HCT116 (cell line): ENCODE measurements around the gene FBXO30. TPM values are rescaled to one million over a fixed set of nuclear protein-coding genes. Genes with fewer than 3 reads are reported as not detected.

ENCODE experiments used
- ATAC-seq: fragments of 200-7000 bp; cut with Tn5 transposase; 2 replicates; pipeline ENCODE4 v1.9.1; 2020; ENCODE audit warnings: mild to moderate bottlenecking, moderate library complexity
- BruUV-seq: library from RNA; stranded (reverse); fragments of 400-500 nt; replicated peaks from 2 replicates; lab custom pipeline; 2021; lab: Mats Ljungman, UMichigan
- CTCF ChIA-PET: fragments of 300-600 bp; sonication (Branson Sonifier 250); formaldehyde crosslinking; loops from one replicate; lab custom pipeline; 2021; ENCODE audit warnings: antibody characterized with exemption; lab: Charles Lee
- POLR2A ChIA-PET: fragments of 300-600, 350-600 bp; sonication (Branson Sonifier 250); formaldehyde crosslinking; loops from one replicate; lab custom pipeline; 2021; ENCODE audit warnings: antibody characterized with exemption; lab: Charles Lee
- RAD21 ChIA-PET, 2 experiments: fragments of 300-600 bp; sonication (Branson Sonifier 250); formaldehyde crosslinking; loops; one replicate each; lab custom pipeline; 2023; ENCODE audit warnings: low total read pairs in 2 of 2; ENCODE audit not compliant: uncharacterized antibody in 2 of 2, unreplicated experiment in 2 of 2, low non-redundant PET in 1 of 2; lab: Charles Lee
- DNase-seq: peaks from one replicate; pipeline ENCODE4 v3.0.0-alpha.2; 2010; ENCODE audit warnings: low read depth, low spot score
- H2AFZ ChIP-seq: fragments of 200-600 bp; shearing (Covaris generic), sonication (generic); 2 replicates; pipeline ENCODE4 v1.6.1; 2017; ENCODE audit warnings: low read depth, mixed run types, mixed read lengths, antibody characterized with exemption, low read length; ENCODE audit not compliant: poor library complexity, severe bottlenecking
- H3K27ac ChIP-seq: 2 replicates; pipeline ENCODE4 v1.5.1; 2012; ENCODE audit warnings: low read depth, low read length
- H3K27me3 ChIP-seq: fragments of 200-600 bp; sonication (generic); 2 replicates; pipeline ENCODE4 v1.6.1; 2016; ENCODE audit warnings: mixed run types, low read length, mixed read lengths; ENCODE audit not compliant: insufficient read depth
- H3K36me3 ChIP-seq, 2 experiments: fragments of 200-500 bp in 1 of 2; fragments of 200-600 bp in 1 of 2; sonication (Bioruptor generic) in 1 of 2; sonication (generic) in 1 of 2; 2 replicates each; pipeline versions ENCODE4 v1.5.1 to v1.6.1; 2014 to 2016; ENCODE audit warnings: low read length in 2 of 2, inconsistent platforms in 1 of 2, mixed read lengths in 1 of 2, mixed run types in 1 of 2; ENCODE audit not compliant: insufficient read depth in 2 of 2, control insufficient read depth in 1 of 2
- H3K4me1 ChIP-seq, 2 experiments: fragments of 200-600 bp in 1 of 2; sonication (generic) in 1 of 2; 2 replicates each; pipeline versions ENCODE4 v1.5.1 to v1.6.1; 2012 to 2017; ENCODE audit warnings: low read length in 2 of 2, inconsistent platforms in 1 of 2, mild to moderate bottlenecking in 1 of 2, mixed read lengths in 1 of 2, mixed run types in 1 of 2, moderate library complexity in 1 of 2; ENCODE audit not compliant: insufficient read depth in 2 of 2, control insufficient read depth in 1 of 2
- H3K4me2 ChIP-seq: fragments of 200-600 bp; sonication (generic); 2 replicates; pipeline ENCODE4 v1.6.1; 2017; ENCODE audit warnings: mixed run types, low read length, mixed read lengths
- H3K4me3 ChIP-seq, 2 experiments: fragments of 200-600 bp in 1 of 2; sonication (generic) in 1 of 2; replicated peaks in 1 of 2; 2 replicates each; pipeline ENCODE4 v1.5.1; 2011 to 2016; ENCODE audit warnings: low read length in 2 of 2, control low read depth in 1 of 2, low read depth in 1 of 2, mild to moderate bottlenecking in 1 of 2, mixed read lengths in 1 of 2, mixed run types in 1 of 2
- H3K79me2 ChIP-seq: fragments of 200-600 bp; sonication (generic); 2 replicates; pipeline ENCODE4 v1.6.1; 2017; ENCODE audit warnings: mild to moderate bottlenecking, mixed run types, low read length, moderate library complexity, mixed read lengths; ENCODE audit not compliant: insufficient read depth
- H3K9ac ChIP-seq: fragments of 200-600 bp; sonication (generic); 2 replicates; pipeline ENCODE4 v1.6.1; 2016; ENCODE audit warnings: low read length, mixed read lengths
- H3K9me2 ChIP-seq: fragments of 200-600 bp; sonication (generic), shearing (Covaris generic); 2 replicates; pipeline ENCODE4 v1.6.1; 2017; ENCODE audit warnings: mixed run types, mild to moderate bottlenecking, moderate library complexity; ENCODE audit not compliant: insufficient read depth
- H3K9me3 ChIP-seq, 2 experiments: fragments of 200-500 bp in 1 of 2; fragments of 200-600 bp in 1 of 2; sonication (Bioruptor generic) in 1 of 2; sonication (generic) in 1 of 2; 2 replicates each; pipeline ENCODE4 v1.6.1; 2014 to 2017; ENCODE audit warnings: low read length in 2 of 2, mixed read lengths in 2 of 2, inconsistent platforms in 1 of 2, low read depth in 1 of 2, mild to moderate bottlenecking in 1 of 2, mixed run types in 1 of 2, moderate library complexity in 1 of 2; ENCODE audit not compliant: control insufficient read depth in 1 of 2, insufficient read depth in 1 of 2
- H4K20me1 ChIP-seq: fragments of 200-600 bp; sonication (generic), shearing (Covaris generic); 2 replicates; pipeline ENCODE4 v1.6.1; 2017; ENCODE audit warnings: mixed run types, mild to moderate bottlenecking, moderate library complexity; ENCODE audit not compliant: insufficient read depth
- CEBPB ChIP-seq: IDR thresholded peaks from 2 replicates; pipeline ENCODE4 v1.6.1; 2012; ENCODE audit warnings: low read depth
- CTCF ChIP-seq, 3 experiments: fragments of 200-600 bp in 1 of 3; sonication (generic) in 1 of 3; IDR thresholded peaks in 2 of 3; conservative IDR thresholded peaks in 1 of 3; 2 replicates each; pipeline ENCODE4 v1.5.1; 2012 to 2017; ENCODE audit warnings: low read depth in 2 of 3, low read length in 2 of 3, antibody characterized with exemption in 1 of 3, borderline replicate concordance in 1 of 3, control low read depth in 1 of 3, mild to moderate bottlenecking in 1 of 3, mixed read lengths in 1 of 3, mixed run types in 1 of 3, moderate library complexity in 1 of 3; ENCODE audit not compliant: insufficient read depth in 1 of 3
- EGR1 ChIP-seq: IDR thresholded peaks from 2 replicates; pipeline ENCODE4 v1.6.1; 2012; ENCODE audit warnings: low read depth
- ELF1 ChIP-seq: IDR thresholded peaks from 2 replicates; pipeline ENCODE4 v1.6.1; 2012; ENCODE audit warnings: low read depth, borderline replicate concordance
- EZH2 ChIP-seq: fragments of 200-600 bp; sonication (generic); IDR thresholded peaks from 2 replicates; pipeline ENCODE4 v1.6.1; 2017; ENCODE audit warnings: antibody characterized with exemption, mixed run types
- JUND ChIP-seq: IDR thresholded peaks from 2 replicates; pipeline ENCODE4 v1.6.1; 2012
- POLR2A ChIP-seq: IDR thresholded peaks from 2 replicates; pipeline ENCODE4 v1.7.0; 2011; ENCODE audit warnings: borderline replicate concordance; ENCODE audit not compliant: insufficient read depth, insufficient read length; ENCODE audit errors: extremely low read depth
- RAD21 ChIP-seq: IDR thresholded peaks from 2 replicates; pipeline ENCODE4 v1.6.1; 2012; ENCODE audit warnings: low read depth, mild to moderate bottlenecking
- SP1 ChIP-seq: IDR thresholded peaks from 2 replicates; pipeline ENCODE4 v1.6.1; 2012; ENCODE audit warnings: low read depth
- TCF7L2 ChIP-seq: IDR thresholded peaks from 2 replicates; pipeline ENCODE4 v1.7.0; 2011; ENCODE audit warnings: borderline replicate concordance, inconsistent platforms; ENCODE audit not compliant: insufficient read depth, insufficient read length; ENCODE audit errors: extremely low read depth
- YY1 ChIP-seq: IDR thresholded peaks from 2 replicates; pipeline ENCODE4 v1.6.1; 2011; ENCODE audit warnings: low read length, low read depth, moderate library complexity, mild to moderate bottlenecking; ENCODE audit not compliant: insufficient replicate concordance; ENCODE audit errors: extremely low read depth
- ZBTB33 ChIP-seq: IDR thresholded peaks from 2 replicates; pipeline ENCODE4 v1.6.1; 2011; ENCODE audit warnings: mild to moderate bottlenecking, low read length, moderate library complexity; ENCODE audit not compliant: insufficient replicate concordance; ENCODE audit errors: extremely low read depth
- ZFX ChIP-seq: fragments of 450-650 bp; IDR thresholded peaks from 2 replicates; pipeline ENCODE4 v1.6.1; 2017
- ZNF274 ChIP-seq: fragments of 200-500 bp; sonication (Bioruptor generic); IDR thresholded peaks from 2 replicates; pipeline ENCODE4 v1.6.1; 2014; ENCODE audit warnings: mild to moderate bottlenecking, low read depth, low read length, inconsistent platforms
- intact Hi-C: fragments of 100-400 bp; cut with micrococcal nuclease; formaldehyde crosslinking; loops from 2 replicates; pipeline ENCODE4 v1.10.0; 2022
- total RNA-seq: library from RNA; stranded (reverse); gene quantifications from one replicate; pipeline ENCODE4 v1.2.1, GENCODE V29; 2021; ENCODE audit not compliant: unreplicated experiment

Gene FBXO30
- total RNA-seq, 1 experiment from 2014 or later = 9.1 TPM

- no peak for TF ChIP-seq EGR1
- no peak for TF ChIP-seq ZFX
- no peak for TF ChIP-seq ZNF274
- no peak for TF ChIP-seq EZH2
- TF ChIP-seq CEBPB = no peak
- TF ChIP-seq YY1 = no peak
- no peak for TF ChIP-seq POLR2A
- TF ChIP-seq CTCF (IDR thresholded peaks at IDR 0.05 in 2 of 3, conservative IDR thresholded peaks at IDR 0.05 in 1 of 3; ENCODE audit: borderline replicate concordance in 1 of 3, insufficient read depth in 1 of 3, low read depth in 2 of 3, low read length in 2 of 3) = no peak
- TF ChIP-seq TCF7L2 = no peak
- TF ChIP-seq ZBTB33 = no peak
- no peak for TF ChIP-seq ELF1
- no peak for TF ChIP-seq JUND
- no peak for TF ChIP-seq RAD21
- TF ChIP-seq SP1 = no peak
- H3K79me2 ChIP-seq = no peaks in the 10 kb centered on the region
- H3K4me2 ChIP-seq = no peak overlapping the region
- RAD21 ChIA-PET = no interaction called here
- no peak overlapping the region for H3K4me3 ChIP-seq
- no peaks in the 10 kb centered on the region for H3K4me1 ChIP-seq
- DNase-seq (no peak), ATAC-seq (no peak)
- H2AFZ ChIP-seq = no peak overlapping the region
- CTCF ChIA-PET = no interaction called here
- H3K9me3 ChIP-seq = no peaks in the 10 kb centered on the region
- no peak overlapping the region for H3K27ac ChIP-seq
- BruUV-seq = no TSS peak
- no peaks in the 10 kb centered on the region for H4K20me1 ChIP-seq
- POLR2A ChIA-PET = no interaction called here
- H3K9ac ChIP-seq = no peak overlapping the region
- no peaks in the 10 kb centered on the region for H3K27me3 ChIP-seq
- H3K36me3 ChIP-seq = no peaks in the 10 kb centered on the region
- H3K9me2 ChIP-seq = no peaks in the 10 kb centered on the region
- intact Hi-C loops = no loop called here
These were observed 41.7 kb downstream of the FBXO30 start for GRCh38 chr6:145772846-145773245.
